Ishikawa (cell line): Measurements from ENCODE around the gene B4GALT5.

Source experiments
- CEBPB ChIP-seq: IDR thresholded peaks from 2 replicates; pipeline ENCODE4 v1.6.1; 2012
- CREB1 ChIP-seq: IDR thresholded peaks from 2 replicates; pipeline ENCODE4 v1.6.1; 2012; ENCODE audit warnings: low read depth
- EGR1 ChIP-seq: IDR thresholded peaks from 2 replicates; pipeline ENCODE4 v1.6.1; 2012
- EP300 ChIP-seq: IDR thresholded peaks from 2 replicates; pipeline ENCODE4 v1.6.1; 2012; ENCODE audit warnings: borderline replicate concordance
- FOXM1 ChIP-seq: IDR thresholded peaks from 2 replicates; pipeline ENCODE4 v1.6.1; 2012; ENCODE audit warnings: low read depth, borderline replicate concordance
- NFIC ChIP-seq: IDR thresholded peaks from 2 replicates; pipeline ENCODE4 v1.6.1; 2012
- RAD21 ChIP-seq: IDR thresholded peaks from 2 replicates; pipeline ENCODE4 v1.6.1; 2012; ENCODE audit warnings: low read depth
- TAF1 ChIP-seq: IDR thresholded peaks from 2 replicates; pipeline ENCODE4 v1.6.1; 2012; ENCODE audit warnings: low read depth, mild to moderate bottlenecking
- TCF12 ChIP-seq: IDR thresholded peaks from 2 replicates; pipeline ENCODE4 v1.6.1; 2012; ENCODE audit warnings: low read depth
- TEAD4 ChIP-seq: IDR thresholded peaks from 2 replicates; pipeline ENCODE4 v1.6.1; 2012
- ZBTB7A ChIP-seq: IDR thresholded peaks from 2 replicates; pipeline ENCODE4 v1.6.1; 2012; ENCODE audit warnings: low read depth
- TF ChIP-seq, protein P1 (sequence below): IDR thresholded peaks from 2 replicates; pipeline ENCODE4 v1.6.1; 2012
- TF ChIP-seq, protein P2 (sequence below): IDR thresholded peaks from 2 replicates; pipeline ENCODE4 v1.6.1; 2012; ENCODE audit warnings: low read depth, mild to moderate bottlenecking
- TF ChIP-seq, protein P3 (sequence below): IDR thresholded peaks from 2 replicates; pipeline ENCODE4 v1.6.1; 2012

B4GALT5 gene

DNA sequence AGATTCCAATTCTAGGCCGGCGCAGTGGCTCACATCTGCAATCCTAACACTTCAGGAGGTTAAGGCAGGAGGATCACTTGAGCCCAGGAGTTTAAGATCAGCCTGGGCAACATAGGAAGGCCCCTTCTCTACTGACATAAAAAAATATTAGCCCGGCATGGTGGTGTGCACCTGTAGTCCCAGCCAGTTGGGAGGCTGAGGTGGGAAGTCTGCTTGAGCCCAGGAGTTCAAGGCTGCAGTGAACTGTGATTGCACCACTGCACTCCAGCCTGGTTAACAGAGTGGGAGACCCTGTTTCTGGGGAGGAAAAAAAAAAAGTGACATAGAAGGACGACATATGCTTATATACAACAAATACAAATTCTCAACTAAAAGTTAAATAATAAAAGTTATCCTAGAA lies 30.9 kb downstream of the B4GALT5 start:
- TF ChIP-seq, protein P1, sequence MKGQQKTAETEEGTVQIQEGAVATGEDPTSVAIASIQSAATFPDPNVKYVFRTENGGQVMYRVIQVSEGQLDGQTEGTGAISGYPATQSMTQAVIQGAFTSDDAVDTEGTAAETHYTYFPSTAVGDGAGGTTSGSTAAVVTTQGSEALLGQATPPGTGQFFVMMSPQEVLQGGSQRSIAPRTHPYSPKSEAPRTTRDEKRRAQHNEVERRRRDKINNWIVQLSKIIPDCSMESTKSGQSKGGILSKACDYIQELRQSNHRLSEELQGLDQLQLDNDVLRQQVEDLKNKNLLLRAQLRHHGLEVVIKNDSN = no peak
- TF ChIP-seq ZBTB7A (no peak), EP300 (no peak), TEAD4 (no peak), TAF1 (no peak), CEBPB (no peak), CREB1 (no peak), NFIC (no peak)
- TF ChIP-seq, protein P2, sequence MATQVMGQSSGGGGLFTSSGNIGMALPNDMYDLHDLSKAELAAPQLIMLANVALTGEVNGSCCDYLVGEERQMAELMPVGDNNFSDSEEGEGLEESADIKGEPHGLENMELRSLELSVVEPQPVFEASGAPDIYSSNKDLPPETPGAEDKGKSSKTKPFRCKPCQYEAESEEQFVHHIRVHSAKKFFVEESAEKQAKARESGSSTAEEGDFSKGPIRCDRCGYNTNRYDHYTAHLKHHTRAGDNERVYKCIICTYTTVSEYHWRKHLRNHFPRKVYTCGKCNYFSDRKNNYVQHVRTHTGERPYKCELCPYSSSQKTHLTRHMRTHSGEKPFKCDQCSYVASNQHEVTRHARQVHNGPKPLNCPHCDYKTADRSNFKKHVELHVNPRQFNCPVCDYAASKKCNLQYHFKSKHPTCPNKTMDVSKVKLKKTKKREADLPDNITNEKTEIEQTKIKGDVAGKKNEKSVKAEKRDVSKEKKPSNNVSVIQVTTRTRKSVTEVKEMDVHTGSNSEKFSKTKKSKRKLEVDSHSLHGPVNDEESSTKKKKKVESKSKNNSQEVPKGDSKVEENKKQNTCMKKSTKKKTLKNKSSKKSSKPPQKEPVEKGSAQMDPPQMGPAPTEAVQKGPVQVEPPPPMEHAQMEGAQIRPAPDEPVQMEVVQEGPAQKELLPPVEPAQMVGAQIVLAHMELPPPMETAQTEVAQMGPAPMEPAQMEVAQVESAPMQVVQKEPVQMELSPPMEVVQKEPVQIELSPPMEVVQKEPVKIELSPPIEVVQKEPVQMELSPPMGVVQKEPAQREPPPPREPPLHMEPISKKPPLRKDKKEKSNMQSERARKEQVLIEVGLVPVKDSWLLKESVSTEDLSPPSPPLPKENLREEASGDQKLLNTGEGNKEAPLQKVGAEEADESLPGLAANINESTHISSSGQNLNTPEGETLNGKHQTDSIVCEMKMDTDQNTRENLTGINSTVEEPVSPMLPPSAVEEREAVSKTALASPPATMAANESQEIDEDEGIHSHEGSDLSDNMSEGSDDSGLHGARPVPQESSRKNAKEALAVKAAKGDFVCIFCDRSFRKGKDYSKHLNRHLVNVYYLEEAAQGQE = no peak

DNA sequence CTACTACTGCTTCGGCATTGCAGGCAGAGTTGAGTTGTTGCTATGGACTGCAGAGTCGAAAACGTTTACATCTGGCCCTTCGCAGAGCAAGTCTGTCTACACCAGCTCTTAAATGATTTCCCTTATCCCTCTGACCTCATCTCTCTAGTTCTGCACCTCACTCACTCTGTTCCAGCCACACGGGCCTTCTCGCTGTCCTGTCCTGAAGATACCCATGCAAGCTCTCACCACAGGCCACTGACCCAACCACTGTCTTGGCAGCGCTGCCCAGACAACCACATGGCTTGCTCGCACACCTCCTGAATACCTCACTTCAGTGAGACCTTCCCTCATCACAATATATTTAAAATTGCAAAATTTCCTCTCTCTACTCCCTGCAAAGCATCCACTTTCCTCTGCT lies 31.4 kb downstream of the B4GALT5 start:
- TF ChIP-seq, protein P3, sequence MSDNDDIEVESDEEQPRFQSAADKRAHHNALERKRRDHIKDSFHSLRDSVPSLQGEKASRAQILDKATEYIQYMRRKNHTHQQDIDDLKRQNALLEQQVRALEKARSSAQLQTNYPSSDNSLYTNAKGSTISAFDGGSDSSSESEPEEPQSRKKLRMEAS = no peak
- no peak for TF ChIP-seq ZBTB7A

DNA sequence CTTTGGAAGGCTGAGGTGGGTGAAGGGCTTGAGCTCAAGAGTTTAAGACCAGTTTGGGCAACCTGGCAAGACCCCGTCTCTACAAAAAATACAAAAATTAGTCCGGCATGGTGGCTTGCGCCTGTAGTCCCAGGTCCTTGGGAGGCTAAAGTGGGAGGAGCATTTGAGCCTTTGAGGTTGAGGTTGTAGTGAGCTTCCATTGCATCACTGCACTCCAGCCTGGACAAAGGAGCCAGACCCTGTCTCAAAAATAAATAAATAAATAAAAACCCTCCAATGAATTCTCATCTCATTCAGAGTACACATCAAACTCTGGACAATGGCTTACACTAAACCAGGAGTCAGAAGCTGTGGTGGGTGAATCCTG lies 31.8 kb downstream of the B4GALT5 start:
- TF ChIP-seq, protein P1 = no peak
- TF ChIP-seq ZBTB7A = no peak
- TF ChIP-seq CEBPB = no peak
- no peak for TF ChIP-seq RAD21
- no peak for TF ChIP-seq TEAD4
- TF ChIP-seq TAF1 = no peak
- no peak for TF ChIP-seq NFIC
- no peak for TF ChIP-seq CREB1
- TF ChIP-seq EGR1 = no peak
- no peak for TF ChIP-seq TCF12
- TF ChIP-seq, protein P3 = no peak
- TF ChIP-seq, protein P2 = no peak

DNA sequence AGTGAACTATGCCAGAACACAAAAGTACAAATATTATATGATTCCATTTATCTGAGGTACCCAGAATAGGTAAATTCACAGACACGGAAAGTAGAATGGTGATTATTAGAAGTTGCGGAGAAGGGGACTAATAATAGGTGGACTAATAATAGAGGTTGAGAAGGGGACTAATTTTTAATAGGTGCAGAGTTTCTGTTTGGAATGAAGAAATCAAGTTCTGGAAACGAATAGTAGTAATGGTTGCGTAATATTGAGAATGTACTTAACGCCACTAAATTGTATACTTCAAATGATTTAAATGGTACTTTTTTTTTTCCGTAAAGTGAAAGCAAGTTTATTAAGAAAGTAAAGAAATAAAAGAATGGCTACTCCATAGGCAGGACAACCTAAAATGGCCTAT lies 33.2 kb downstream of the B4GALT5 start:
- TF ChIP-seq EGR1 (no peak), CEBPB (peak; percentile 82)

DNA sequence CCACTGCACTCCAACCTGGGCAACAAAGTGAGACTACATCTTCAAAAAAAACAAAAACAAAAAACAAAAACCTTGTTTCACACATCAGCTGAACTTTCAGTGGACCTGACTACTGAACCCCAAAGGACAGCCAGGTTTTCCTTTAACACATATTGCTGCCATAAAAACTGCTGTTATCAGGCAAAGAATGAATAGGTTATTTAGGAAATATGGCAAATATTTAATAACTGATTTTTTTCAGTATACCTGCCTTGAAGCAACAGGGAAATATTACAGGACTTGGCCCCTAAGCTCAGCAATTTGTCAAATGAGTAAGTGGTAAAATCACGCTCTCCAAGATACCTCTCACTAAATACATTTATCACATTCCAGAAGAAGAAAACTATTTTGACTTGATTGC lies 34.0 kb downstream of the B4GALT5 start:
- TF ChIP-seq EP300 = no peak

DNA sequence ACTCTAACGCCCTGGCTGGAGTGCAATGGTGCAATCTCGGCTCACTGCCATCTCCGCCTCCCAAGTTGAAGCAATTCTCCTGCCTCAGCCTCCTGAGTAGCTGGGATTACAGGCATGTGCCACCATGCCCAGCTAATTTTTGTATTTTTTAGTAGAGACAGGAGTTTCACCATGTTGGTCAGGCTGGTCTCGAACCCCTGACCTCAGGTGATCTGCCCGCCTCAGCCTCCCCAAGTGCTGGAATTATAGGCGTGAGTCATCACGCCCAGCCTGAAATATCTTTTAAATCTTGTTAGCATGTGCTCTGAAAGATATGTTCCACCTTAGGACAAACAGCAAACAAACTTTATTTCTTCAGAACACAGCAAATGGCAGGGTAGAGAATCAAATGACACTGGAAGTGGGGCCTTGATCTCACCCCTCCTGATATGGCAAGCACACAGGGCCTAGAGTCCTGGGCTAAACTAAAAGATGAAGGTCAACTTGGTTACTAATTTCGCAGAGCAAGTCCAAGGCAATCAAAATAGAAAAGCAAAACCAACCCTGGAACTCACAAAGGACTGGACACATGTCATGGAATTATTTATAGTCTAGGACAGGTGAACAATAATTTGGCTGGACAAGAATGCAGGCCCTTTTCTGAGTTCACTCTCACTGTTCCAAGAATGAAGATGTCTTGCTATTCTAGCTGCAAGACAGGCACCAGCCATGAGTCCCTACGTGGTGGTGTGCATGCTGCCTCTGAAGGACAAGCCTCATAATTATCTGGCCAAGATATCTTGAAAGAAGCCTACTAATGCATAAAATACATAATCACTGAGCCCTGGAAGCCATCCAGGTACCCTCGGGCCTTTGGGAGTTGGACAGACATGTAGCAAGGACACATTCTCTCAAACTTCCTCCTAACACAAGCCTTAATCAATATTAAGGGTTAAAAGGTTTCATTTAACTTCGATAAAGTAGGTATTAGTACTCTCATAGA lies 35.6 kb downstream of the B4GALT5 start:
- no peak for TF ChIP-seq EGR1
- TF ChIP-seq, protein P3 = no peak
- TF ChIP-seq TCF12 = no peak
- no peak for TF ChIP-seq ZBTB7A
- TF ChIP-seq, protein P1 = no peak
- TF ChIP-seq CREB1 = no peak
- no peak for TF ChIP-seq EP300
- no peak for TF ChIP-seq NFIC
- TF ChIP-seq TEAD4 = no peak
- no peak for TF ChIP-seq FOXM1
- no peak for TF ChIP-seq CEBPB
